ENCODE data around the gene TCERG1L. TPM values are rescaled to one million over a fixed set of nuclear protein-coding genes. Genes with fewer than 3 reads are reported as not detected.

TCERG1L gene
- total RNA-seq, 4 donors from 2014 or later: not detected

- Histone ChIP-seq H3K36me3 (no peaks in the 10 kb centered on the region), H3K9me3 (no peaks in the 10 kb centered on the region), H3K27me3 (no peaks in the 10 kb centered on the region), H3K4me3 (no peak overlapping the region), H3K4me1 (peaks cover 0 to 5% (median 0%) of the 10 kb centered on the region in 4 donors), H3K27ac (no peak overlapping the region)
- TF ChIP-seq CTCF (IDR thresholded peaks at IDR 0.05): no peak
- no peak for TF ChIP-seq POLR2A (IDR thresholded peaks at IDR 0.05)
- no peak for DNase-seq
Measured at GRCh38 chr10:131127610-131128009, 183.9 kb downstream of the TCERG1L start.

- H3K9me3 ChIP-seq: no peaks in the 10 kb centered on the region
- H3K36me3 ChIP-seq: no peaks in the 10 kb centered on the region
- no peak for TF ChIP-seq POLR2A (IDR thresholded peaks at IDR 0.05)
- no peak for TF ChIP-seq CTCF (IDR thresholded peaks at IDR 0.05)
- no peak for DNase-seq
- no peak overlapping the region for H3K27ac ChIP-seq
- H3K4me1 ChIP-seq: peaks cover 0 to 5% (median 0%) of the 10 kb centered on the region in 4 donors
- H3K4me3 ChIP-seq: no peak overlapping the region
- no peaks in the 10 kb centered on the region for H3K27me3 ChIP-seq
Measured at GRCh38 chr10:131127138-131127589, 184.4 kb downstream of the TCERG1L start.

- H3K9me3 ChIP-seq: no peaks in the 10 kb centered on the region
- TF ChIP-seq CTCF (IDR thresholded peaks at IDR 0.05) (no peak), POLR2A (IDR thresholded peaks at IDR 0.05) (no peak)
- H3K4me3 ChIP-seq: no peak overlapping the region
- no peak for DNase-seq
- no peaks in the 10 kb centered on the region for H3K4me1 ChIP-seq
- no peaks in the 10 kb centered on the region for H3K36me3 ChIP-seq
- no peaks in the 10 kb centered on the region for H3K27me3 ChIP-seq
- no peak overlapping the region for H3K27ac ChIP-seq
Measured at GRCh38 chr10:131126321-131127137, 185.0 kb downstream of the TCERG1L start.

GRCh38 chr10:131125511-131126225, 185.9 kb downstream of the TCERG1L start:
- H3K4me3 ChIP-seq: no peak overlapping the region
- no peaks in the 10 kb centered on the region for H3K36me3 ChIP-seq
- H3K27ac ChIP-seq: no peak overlapping the region
- H3K4me1 ChIP-seq: no peaks in the 10 kb centered on the region
- TF ChIP-seq POLR2A (IDR thresholded peaks at IDR 0.05) (no peak), CTCF (IDR thresholded peaks at IDR 0.05) (no peak)
- no peaks in the 10 kb centered on the region for H3K27me3 ChIP-seq
- H3K9me3 ChIP-seq: no peaks in the 10 kb centered on the region
- DNase-seq: no peak

- Histone ChIP-seq H3K27me3 (no peaks in the 10 kb centered on the region), H3K36me3 (no peaks in the 10 kb centered on the region)
Measured at GRCh38 chr10:131124945-131125344, 186.6 kb downstream of the TCERG1L start.

More at GRCh38 chr10:131124945-131125344, 186.6 kb downstream of the TCERG1L start:
- H3K9me3 ChIP-seq: no peaks in the 10 kb centered on the region
- DNase-seq: no peak
- H3K4me3 ChIP-seq: no peak overlapping the region
- H3K27ac ChIP-seq: no peak overlapping the region
- TF ChIP-seq POLR2A (IDR thresholded peaks at IDR 0.05) (no peak), CTCF (IDR thresholded peaks at IDR 0.05) (no peak)
- H3K4me1 ChIP-seq: no peaks in the 10 kb centered on the region

All from Peyer's patch (tissue), 4 donors.